ENCODE data around the gene TXNRD2. TPM values are rescaled to one million over a fixed set of nuclear protein-coding genes. Genes with fewer than 3 reads are reported as not detected.
A peak's percentile ranks its signal among the peaks of the same experiment; 100 is the strongest.

The TXNRD2 gene
- total RNA-seq, 1 donor from 2014 or later: 11.7 TPM

DNA sequence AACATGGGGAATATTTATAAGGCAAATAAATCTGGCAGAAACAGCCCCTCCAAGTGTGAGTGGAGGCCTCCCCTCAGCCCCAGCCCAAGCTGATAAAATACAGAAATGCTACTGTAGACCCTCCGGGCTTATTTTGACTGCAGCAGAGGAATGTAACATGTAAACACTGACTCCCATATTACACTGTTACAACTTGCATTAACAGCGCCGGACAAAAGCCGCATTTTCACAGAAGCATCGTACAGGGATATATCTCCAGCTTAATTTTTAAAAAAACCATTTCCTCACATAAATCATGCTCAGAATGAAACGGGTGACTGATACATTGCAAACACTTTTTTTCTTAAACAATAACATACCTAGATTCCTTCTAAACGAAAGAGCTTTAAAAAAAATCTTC lies 36.7 kb downstream of the TXNRD2 start:
- no peak for ATAC-seq

DNA sequence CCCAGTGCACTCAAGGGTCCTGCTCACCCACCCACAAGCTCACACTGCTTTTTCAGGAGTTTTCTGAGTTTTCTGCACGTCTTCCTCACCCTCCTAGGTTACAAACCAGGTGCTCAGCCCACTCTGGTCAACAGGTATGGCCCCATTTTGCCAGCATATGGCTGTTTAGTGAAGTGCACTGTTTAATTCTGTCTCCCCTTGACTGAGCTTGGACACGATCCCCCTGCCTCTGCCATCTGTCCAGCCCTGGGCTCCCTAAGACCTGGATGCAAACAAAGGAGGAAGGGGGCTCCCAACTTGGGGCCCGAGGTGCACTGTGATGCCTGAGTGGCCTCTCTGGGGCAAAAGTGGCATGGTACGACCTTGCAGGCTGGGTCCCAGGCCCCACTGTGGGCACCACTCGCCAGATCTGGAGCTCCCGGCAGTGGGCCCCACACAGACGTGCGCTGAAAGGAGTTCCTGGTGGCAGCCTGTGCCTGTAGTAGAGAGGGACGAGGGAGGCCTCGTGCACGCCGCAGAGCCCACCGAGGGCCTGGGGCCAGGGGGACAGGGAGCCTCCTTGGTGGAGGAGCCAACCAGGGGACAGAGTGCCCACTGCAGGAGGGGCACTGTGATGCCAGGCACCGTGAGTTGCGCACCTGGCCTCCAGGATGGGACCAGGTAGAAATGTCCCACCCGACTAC lies 37.3 kb downstream of the TXNRD2 start:
- ATAC-seq: no peak

DNA sequence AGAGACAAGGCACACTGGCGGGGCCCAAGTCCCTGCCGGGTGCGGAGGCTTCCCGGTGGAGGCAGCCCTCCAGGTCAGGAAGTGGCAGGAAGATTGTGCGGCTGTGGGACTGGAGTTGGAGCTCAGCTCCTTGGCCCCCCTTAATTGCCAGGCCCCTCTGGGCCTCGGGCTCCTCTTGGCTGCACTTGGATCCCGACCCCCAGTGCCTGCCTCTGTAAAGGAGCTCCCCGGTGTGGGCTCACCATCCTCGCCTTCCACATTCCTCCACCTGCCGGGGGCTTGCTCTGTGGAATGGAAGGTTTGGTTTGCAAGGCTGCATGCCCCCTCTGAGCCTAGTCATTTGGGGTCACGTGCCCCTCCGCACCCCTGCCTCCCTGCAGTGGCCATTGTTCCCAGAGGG lies 38.1 kb downstream of the TXNRD2 start:
- no peak for ATAC-seq

DNA sequence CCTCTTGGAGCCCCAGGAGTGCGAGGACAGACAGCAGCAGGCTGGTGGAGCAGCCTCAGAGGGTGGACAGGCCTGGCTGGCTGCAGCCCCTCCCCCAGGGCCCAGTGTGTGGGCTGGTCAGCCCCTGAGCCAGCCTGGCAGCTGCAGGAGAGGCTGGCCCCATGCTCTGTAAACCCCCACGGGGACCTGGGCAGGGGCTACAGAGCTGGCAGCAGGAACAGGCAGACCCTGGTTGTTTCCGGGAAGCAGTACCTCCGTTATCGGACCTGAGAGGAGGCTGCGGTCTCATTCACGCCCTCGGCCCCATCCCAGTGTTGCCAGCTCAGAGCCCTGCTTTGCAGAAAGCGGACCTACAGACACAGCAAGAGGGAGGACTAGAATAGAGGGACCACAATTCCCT lies 38.6 kb downstream of the TXNRD2 start:
- ATAC-seq: no peak

DNA sequence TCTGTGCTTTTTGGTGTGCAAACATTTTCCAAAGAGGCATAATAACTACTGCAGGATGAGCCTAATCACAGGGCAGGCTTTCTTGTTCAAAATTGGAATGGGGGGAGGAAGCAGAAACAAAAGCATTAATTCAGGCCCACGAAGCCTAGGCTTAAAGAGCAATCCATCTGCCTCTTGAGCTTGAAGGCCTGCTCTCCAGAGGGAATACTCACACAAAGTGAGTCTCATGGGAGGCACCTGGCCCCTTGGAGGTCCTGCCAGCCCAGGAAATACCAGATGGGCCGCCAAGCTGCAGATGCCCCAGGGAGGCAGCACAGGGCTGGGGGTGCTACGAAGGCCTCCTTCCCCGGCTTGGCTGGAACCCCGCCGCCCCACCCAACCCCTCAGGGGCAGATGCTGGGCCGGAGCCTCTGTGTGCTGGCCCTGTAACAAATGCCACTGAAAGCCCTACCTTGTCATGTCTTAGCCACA lies 39.3 kb downstream of the TXNRD2 start:
- no peak for ATAC-seq

DNA sequence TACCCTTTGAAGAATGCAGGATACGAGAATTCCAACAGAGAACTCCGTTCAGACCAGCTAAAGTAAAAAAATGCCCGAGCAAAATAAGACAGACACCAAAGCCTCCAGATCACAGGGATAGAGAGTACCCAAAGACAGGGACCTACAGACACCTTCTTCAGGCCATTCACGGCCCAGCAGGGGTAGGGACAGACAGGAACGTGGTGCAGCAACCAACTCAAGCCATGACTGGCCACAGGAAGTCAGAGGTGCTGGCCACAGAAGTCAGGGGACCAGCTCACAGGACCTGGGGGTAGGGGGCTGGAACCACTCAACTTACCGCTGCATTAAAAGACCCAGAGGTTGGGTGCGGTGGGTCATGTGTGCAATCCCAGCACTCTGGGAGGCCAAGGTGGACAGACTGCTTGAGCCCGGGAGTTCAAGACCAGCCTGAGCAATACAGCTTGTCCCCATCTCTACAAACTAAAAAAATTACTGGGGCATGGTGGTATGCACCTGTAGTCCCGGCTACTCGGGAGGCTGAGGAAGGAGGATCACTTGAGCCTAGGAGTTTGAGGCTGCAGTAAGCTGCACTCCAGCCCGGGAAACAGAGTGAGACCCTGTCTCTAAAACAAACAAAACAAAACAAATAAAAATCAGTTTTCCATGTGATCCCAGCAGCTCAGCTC lies 39.9 kb downstream of the TXNRD2 start:
- no peak for ATAC-seq

DNA sequence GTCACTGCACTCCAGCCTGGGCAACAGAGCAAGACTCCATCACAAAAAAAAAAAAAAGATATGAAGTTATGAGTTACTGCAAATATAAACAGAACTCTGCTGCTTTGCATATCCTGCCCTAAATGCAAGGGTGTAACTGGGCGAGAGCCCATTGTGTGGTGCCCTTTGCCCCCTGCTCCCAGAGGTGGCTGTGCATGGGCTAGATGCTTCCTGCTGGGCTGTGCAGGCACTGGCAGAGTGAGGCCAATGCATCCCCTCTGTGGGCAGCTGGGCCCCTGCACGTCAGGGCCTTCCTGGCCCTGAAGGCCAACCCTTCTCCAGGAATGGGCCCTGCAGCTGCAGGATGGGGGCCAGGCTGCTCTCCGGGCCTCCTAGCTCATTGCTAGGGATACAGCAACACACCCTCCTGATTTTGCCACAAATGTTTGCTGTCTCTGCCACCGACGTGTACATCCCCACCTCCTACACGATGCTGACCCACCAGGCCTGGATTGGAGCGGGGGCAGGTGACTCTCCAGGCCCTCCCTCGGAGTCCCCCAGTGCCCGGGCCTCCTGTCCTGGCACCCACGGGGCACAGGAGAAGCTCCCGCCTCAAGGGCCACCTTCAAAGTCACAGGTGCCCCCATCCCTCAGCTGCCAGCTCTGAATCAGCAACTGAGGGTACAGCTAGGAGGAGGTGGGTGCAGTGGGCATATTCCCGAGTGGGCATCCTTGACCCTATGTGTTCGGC lies 40.7 kb downstream of the TXNRD2 start:
- ATAC-seq: no peak

DNA sequence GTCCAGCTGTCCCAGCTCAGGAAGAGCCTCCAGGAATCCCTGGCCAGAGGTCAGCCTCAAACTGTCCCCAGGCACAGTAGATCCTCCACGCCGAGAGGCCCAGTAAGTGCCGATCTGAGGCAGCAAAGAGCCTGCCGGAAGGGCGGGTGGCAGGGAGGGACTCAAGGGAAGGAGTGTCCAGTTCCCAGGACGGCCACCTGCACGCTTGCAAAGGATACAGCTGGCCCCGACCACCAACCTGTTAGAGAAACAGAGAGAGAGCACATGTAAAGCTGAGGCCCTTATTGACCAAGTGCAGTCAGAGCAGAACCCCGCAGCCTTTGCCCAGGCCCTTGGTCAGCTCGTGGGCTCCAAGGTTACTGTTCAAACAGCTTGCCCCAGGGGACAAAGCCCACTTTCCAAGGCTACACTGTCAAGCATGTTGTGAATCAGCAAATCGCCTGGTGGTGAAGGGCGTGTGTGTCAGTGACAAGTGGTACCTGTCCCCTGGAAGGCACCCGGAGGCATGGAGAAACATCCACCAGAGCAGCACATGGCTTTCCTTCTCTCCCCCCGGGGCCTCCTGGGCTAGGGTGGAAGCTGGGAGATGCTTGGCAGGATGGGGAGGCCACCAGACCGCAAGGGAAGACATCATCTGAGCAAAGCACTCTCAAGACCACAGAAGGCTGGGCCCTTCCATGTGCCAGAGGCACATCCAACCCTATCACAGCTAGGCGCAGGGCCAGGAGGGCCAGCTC lies 42.6 kb downstream of the TXNRD2 start:
- no peak for ATAC-seq

DNA sequence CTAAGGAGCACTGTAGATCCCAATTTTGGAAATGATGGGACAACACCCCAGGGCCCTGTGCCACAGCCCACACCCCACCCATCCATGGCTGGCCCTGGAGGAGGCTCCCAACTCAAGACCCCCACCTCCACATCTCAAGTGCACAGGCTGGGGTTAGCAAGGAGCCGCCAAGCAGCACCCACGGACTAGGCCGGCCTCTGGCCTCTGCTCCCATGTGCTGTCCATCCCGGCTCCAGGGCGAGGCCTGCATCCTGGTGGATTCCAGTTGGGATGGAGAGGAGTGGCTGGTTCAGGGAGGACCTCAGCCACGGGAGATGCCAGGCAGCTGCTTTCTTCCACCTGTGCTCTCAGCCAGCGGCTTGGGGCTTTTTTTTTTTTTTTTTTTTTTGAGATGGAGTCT lies 43.5 kb downstream of the TXNRD2 start:
- no peak for ATAC-seq

DNA sequence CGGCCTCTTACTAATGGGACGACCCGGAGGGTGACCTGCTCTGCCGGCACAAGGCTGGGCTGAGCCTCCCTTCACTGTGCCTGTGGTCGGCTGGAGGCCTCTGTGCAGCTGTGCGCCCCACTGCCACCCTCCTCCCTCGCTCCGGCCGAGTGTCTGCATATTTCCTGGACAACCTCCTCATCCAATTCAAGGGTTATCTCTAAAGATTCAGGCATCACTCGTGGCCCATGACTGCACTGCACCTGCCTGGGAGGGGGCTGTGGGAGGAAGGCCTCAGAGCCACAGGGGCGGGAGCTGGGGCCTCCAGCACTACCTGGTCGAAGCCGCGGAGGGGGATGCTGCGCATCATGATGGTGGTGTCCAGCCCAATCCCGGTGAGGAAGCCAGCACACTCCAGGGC lies 43.9 kb downstream of the TXNRD2 start:
- ATAC-seq: no peak

DNA sequence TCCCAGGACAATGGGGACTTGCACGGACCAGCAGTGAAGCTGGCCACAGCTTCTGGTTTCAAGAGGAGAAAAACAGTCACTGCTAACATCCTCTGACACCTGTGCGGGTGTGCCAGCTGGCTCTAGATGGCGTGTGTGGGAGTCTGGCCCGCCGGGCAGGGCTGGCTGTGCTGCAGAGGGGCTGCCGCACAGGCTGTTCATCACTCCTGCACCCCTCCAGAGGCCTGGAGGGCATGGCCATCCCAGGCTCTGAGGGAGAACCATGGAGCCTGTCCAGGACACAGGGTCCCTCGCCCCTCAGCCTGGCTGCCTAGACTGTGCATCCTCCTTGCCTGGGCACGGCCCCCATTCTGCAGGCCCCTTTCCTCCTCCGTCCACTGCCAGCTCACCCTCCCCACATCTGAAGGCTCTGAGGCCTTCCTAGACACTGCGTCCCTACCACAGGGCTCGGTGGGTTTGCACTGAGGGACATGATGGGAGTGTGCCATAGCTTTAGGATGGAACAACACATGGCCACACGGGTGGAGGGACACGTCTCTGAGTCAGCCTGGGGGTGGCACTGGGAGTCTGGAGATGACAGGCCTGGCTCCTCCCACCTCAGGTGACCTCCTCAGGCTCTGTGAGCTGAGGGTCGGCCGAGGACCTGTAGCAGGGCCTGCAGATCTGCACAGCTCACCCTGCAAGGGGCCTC lies 44.8 kb downstream of the TXNRD2 start:
- ATAC-seq: peak; percentile 26

DNA sequence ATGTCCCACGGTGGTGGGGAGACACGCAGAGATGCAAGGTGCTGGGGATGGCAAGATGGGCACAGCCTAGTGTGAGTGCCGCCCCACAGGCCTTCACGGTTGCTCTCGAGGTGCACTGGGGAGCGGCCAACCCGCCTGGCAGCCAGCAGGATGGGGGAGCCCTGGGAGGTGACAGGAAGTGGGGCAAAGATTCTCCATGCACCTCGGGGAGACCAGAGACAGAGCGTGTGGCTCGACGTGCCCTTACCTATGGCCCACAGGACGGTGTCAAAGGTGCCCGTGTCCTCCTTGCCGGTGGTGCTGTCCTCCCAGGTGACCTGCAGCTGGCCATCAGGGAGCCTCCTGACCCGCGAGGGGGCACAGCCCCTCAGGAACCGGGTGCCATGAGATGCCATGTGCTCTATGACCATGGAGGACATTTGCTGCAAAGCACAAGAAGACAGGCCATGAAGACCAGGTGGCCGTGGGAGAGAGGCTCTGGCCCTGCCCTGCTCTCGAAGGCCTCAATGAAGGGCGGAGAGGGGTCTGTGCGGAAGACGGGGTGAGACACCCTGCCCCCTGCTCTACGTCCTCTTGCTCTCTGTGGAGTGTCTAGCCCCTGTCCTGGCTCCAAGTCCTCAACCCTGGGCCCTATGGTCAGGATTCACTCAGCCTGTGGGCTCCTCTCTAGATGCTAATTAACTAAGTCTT lies 46.3 kb downstream of the TXNRD2 start:
- no peak for ATAC-seq

DNA sequence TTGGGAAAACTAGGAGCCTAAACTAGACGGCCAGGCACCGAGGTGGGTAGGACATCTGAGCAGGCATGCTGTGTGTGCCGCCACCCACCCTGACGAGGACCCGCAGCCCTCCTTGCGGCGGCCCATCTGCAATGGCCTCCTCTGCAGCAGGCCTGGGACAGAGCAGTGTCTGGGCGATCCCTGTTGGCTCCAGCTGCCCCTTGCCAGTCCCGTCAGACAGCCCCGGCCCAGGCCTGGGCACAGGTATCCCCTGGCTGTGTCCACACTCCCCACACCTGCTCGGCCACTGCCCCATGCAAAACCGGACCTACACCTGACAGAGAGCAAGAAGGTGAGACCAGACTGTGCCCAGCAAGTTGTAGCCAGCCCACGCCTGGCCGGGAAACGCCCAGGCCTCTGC lies 48.3 kb downstream of the TXNRD2 start:
- ATAC-seq: no peak

DNA sequence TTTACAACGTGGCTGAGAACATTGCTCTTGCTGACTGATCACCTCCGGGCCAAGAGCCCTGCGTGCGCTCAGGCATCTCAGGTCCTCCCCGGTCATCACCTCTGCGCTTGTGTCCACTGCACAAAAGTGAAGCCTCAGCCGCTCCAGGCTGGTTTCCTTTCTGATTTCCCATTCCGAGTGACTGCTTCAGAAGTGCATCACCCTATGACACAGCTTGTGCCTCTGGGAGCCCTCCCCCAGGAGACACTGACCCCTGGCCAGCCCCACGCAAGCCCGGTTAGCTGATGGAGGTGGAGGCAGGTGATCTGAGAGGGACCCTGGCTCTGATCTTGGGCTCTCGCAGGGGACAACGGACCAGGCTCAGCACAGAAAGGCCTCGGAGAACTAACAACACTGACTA lies 48.7 kb downstream of the TXNRD2 start:
- ATAC-seq: no peak

DNA sequence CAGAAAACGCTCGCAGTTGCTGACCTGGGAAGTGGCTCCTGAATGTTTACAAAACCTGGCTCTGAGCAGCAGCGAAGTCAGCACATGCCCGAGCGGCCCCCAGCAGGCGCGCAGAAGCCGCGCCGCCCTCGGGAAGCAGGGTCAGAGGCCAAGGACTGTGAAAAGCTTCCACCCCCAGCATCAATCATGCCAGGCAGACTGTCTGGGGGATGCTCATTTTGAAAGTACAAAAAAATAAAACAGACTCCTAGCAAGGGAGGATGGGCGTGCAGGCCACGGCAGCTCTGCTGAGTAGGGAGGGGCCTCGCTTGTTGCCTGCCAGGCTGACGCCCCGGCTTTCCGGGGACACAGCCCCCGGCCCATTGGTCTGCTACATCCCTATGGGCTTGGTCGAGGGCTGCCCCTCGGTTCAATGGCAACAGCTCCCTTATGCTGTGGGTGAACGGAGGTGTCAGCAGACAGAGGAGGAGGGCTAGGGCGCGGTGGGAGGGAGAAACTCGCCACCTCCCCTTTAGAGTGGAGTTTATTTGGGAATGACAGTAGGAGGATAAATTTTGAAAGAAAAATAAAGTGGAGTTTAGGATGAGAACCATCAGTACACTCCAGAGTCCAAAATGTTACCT lies 49.2 kb downstream of the TXNRD2 start:
- ATAC-seq: peak; percentile 7

DNA sequence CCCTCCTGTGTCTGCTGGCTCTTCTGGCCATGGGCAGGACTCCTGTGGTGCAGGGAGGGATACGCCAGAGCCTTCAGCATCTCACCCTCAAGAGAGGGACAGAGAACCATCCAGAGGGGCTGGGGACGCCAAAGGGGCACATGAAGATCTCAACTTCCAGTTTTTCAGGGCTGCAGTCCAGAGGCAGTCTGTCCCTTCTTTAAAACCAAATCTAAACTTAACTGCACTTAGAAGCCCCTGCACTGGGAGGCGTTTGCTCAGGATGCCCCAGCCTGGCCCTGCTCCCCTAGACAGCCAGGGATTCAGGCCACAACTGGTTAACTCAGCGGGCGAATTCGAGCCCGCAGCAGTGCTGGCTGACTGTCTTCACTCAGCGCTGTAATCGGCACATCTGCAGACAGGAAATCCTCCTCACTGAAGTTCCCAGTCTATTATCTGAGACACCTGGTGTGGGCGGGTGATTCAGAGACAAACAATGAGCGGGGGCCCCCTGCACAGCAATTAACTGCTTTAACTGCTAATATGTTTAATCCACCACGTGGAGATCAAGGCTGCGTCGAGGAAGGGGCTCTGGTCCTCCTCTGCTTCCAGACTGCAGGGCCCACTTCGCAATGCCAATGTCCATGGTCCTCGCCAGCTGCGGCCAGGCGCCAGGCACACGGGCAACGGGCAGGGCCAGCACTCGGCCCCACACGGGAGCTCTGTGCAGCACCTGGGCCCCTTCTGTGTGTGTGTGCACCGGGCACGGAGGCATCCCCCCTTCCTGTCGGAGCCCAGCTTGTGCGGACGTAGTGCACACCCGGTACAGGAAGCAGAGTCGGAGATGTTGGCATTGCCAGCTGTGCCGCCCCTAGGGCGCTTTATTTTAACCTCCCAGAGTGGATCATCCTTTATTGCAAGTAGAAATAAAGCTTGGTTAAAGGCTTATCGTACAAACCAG lies 50.0 kb downstream of the TXNRD2 start:
- ATAC-seq: peak; percentile 51

DNA sequence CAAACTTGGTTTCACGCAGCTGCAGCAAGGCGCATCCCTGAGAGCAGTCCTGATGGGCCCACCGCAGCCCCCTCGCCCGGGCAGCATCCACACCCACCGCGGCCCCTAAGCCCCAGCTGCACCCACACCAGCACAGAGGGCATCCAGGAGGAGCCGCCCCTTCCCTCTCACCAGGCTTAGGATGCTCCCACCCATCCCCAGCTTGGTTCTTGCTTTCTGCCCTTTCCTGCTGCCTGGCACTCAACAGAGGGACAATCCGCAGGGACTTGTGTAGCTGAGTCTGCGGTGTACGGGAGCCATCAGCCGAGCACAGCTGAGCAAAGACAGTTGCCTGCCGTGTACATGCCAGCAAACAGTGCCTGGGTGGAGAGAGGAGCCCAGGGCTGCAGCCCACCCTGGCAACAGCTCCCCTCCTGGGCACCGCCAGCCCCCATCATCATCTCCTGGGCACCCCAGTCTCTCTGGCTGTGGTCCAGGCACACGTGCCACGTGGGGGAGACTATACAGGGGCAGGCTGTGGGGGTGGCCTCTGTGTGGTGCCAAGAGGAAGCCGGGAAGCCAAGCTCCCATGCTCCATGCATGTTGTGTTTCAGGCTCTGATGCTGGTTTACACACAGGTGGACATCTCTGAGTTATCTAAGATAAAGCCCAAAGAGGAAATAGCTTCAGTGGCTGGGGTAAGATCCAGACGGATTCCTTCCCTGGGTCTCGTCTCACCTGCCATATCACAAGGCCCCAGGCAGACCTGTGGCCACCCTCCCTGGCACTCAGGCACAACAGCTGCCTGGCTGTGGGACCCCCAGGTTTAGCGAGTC lies 50.9 kb downstream of the TXNRD2 start:
- no peak for ATAC-seq

DNA sequence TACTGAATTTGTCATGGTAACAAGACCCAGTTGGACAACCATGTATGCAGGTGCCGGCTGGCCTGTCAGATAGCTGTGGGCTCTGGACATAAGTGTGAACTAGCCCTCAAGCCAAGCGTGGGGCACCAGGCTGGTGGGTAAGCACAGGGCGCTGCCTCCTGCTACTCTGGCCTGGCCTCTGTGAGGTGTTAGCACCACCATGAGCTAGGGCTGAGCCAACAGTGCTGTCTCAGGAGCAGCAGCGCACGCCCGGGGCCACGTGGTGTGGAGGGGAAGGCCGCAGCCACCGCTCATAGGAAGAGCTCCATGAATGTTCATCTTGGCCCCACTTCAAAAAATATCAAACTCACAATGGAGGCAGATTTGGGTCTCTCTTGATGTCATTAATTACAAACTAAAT lies 51.7 kb downstream of the TXNRD2 start:
- no peak for ATAC-seq

DNA sequence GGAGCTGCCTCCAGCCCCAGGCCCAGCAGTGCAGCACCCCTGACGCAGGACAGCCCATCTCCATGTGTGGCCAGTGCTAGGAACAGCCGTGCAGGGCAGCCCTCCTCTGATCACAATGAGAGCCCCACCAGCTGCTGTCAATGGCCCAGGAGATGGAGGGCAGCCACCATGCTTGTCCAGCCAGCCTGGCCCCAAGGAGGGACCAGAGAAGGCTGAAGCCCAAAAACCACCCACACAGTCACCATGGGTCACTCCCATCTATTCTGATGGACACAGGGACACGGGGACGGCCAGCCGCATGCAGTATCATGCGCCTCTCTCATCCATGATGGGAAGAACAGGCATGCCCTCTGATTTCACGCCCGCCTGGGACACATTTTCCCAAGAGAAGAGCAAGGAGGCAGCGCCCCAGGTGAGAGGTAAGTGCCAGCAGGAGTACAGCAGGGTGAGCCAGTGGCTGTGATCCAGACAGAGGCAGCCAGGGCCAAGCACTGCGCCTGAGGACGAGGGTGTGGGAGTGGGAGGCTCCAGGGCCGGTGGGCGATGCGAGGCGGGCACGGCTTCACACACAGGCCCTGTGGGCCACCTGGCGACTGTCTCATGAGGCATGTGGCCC lies 53.4 kb downstream of the TXNRD2 start:
- ATAC-seq: no peak

All from esophagus mucosa (tissue), 1 donor.